Gastroesophageal sphincter (tissue), 3 donors: ENCODE data around the gene NEK9.
"Not testable (repeated sequence)": the region's sequence is repeated elsewhere in the genome, so short reads cannot be mapped to it uniquely, and the experiment has no call there.

Source experiments
- EP300 ChIP-seq: sonication (generic); formaldehyde crosslinking; IDR thresholded peaks from one replicate; pipeline ENCODE4 v1.6.1; 2017; ENCODE audit warnings: antibody characterized with exemption, mild to moderate bottlenecking
- POLR2A ChIP-seq, 2 donors: fragments of 450-650 bp; IDR thresholded peaks; one replicate each; pipeline ENCODE4 v1.6.1; 2017; ENCODE audit warnings: antibody characterized with exemption in 2 of 2, mild to moderate bottlenecking in 2 of 2, moderate library complexity in 1 of 2
- TF ChIP-seq, protein P1 (sequence below), 4 experiments: fragments of 200-600 bp in 2 of 4; fragments of 450-650 bp in 2 of 4; sonication (generic) in 1 of 4; IDR thresholded peaks; one replicate each; pipeline ENCODE4 v1.5.1; 2017 to 2019; ENCODE audit warnings: antibody characterized with exemption in 4 of 4, mild to moderate bottlenecking in 2 of 4, moderate library complexity in 2 of 4

DNA sequence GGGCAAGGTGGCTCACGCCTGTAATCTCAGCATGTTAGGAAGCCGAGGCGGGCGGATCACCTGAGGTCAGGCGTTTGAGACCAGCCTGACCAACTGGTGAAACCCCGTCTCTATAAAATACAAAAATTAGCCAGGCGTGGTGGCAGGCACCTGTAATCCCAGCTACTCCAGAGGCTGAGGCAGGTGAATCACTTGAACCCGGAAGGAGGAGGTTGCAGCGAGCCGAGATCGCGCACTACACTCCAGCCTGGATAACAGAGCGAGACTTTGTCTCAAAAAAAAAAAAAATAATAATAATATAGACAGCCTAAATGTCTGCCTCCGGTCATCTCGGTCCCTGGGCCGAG is 599 bp upstream of the NEK9 start:
- not testable (repeated sequence) for TF ChIP-seq POLR2A (IDR thresholded peaks at IDR 0.05); EP300
- TF ChIP-seq, protein P1, sequence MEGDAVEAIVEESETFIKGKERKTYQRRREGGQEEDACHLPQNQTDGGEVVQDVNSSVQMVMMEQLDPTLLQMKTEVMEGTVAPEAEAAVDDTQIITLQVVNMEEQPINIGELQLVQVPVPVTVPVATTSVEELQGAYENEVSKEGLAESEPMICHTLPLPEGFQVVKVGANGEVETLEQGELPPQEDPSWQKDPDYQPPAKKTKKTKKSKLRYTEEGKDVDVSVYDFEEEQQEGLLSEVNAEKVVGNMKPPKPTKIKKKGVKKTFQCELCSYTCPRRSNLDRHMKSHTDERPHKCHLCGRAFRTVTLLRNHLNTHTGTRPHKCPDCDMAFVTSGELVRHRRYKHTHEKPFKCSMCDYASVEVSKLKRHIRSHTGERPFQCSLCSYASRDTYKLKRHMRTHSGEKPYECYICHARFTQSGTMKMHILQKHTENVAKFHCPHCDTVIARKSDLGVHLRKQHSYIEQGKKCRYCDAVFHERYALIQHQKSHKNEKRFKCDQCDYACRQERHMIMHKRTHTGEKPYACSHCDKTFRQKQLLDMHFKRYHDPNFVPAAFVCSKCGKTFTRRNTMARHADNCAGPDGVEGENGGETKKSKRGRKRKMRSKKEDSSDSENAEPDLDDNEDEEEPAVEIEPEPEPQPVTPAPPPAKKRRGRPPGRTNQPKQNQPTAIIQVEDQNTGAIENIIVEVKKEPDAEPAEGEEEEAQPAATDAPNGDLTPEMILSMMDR (IDR thresholded peaks at IDR 0.05) = not testable (repeated sequence)
